Daoy (cell line): ENCODE results near the gene CCDC154. TPM values are rescaled to one million over a fixed set of nuclear protein-coding genes. Genes with fewer than 3 reads are reported as not detected.

Experiments
- DNase-seq: peaks from one replicate; pipeline ENCODE4 v3.0.0-alpha.2; 2015; ENCODE audit warnings: low read depth
- total RNA-seq: library from RNA; depleted of rRNA; stranded (reverse); fragments of >200 nt; shearing (Covaris generic); gene quantifications from 2 replicates; pipeline ENCODE4 v1.2.3, GENCODE V29; 2014

Gene CCDC154
- total RNA-seq, 1 experiment from 2014 or later: not detected

- DNase-seq: no peak
These were observed 5.9 kb downstream of the CCDC154 start for GRCh38 chr16:1438229-1439057.

GRCh38 chr16:1437606-1438005 is 6.8 kb downstream of the CCDC154 start:
- DNase-seq: no peak

- no peak for DNase-seq
These were observed 7.5 kb downstream of the CCDC154 start for GRCh38 chr16:1436731-1437355.

GRCh38 chr16:1435921-1436697 is 8.2 kb downstream of the CCDC154 start:
- DNase-seq: no peak

GRCh38 chr16:1434644-1435592 is 9.4 kb downstream of the CCDC154 start:
- no peak for DNase-seq

GRCh38 chr16:1433756-1434155 is 10.6 kb downstream of the CCDC154 start:
- DNase-seq: no peak

- DNase-seq: no peak
These were observed 11.1 kb downstream of the CCDC154 start for GRCh38 chr16:1433263-1433560.

GRCh38 chr16:1432388-1433262 is 11.7 kb downstream of the CCDC154 start:
- no peak for DNase-seq

- no peak for DNase-seq
These were observed 12.7 kb downstream of the CCDC154 start for GRCh38 chr16:1431497-1432270.

- no peak for DNase-seq
These were observed 13.4 kb downstream of the CCDC154 start, which contains the start of gene PERCC1 for GRCh38 chr16:1430759-1431496. PERCC1 (plus strand) TSS chr16:1431078; CDS start chr16:1432594, 1,516 bp downstream.

GRCh38 chr16:1430214-1430758 is 14.1 kb downstream of the CCDC154 start:
- DNase-seq: no peak

GRCh38 chr16:1429631-1430030 is 14.7 kb downstream of the CCDC154 start:
- DNase-seq: no peak

GRCh38 chr16:1429012-1429411 is 15.3 kb downstream of the CCDC154 start:
- no peak for DNase-seq

- peak; percentile 51 for DNase-seq
These were observed 15.8 kb downstream of the CCDC154 start for GRCh38 chr16:1428511-1428910.

GRCh38 chr16:1427473-1428461 is 16.6 kb downstream of the CCDC154 start:
- DNase-seq: no peak

GRCh38 chr16:1426734-1427471 is 17.5 kb downstream of the CCDC154 start:
- DNase-seq: no peak
